Mesothelial cell of epicardium (in vitro differentiated cells): ENCODE measurements around the gene CHIC1. TPM values are rescaled to one million over a fixed set of nuclear protein-coding genes. Genes with fewer than 3 reads are reported as not detected.
"Not testable (repeated sequence)": the region's sequence is repeated elsewhere in the genome, so short reads cannot be mapped to it uniquely, and the experiment has no call there.

Experiments used
- DNase-seq, 2 experiments: peaks; one replicate each; pipeline ENCODE4 v3.0.0; 2021; ENCODE audit warnings: low spot score in 2 of 2; ENCODE audit not compliant: unreplicated experiment in 2 of 2
- H3K27ac Mint-ChIP-seq: 2 replicates; pipeline ENCODE4 v1.8.0; 2021; ENCODE audit warnings: mixed read lengths
- H3K27me3 Mint-ChIP-seq: 2 replicates; pipeline ENCODE4 v1.8.0; 2021; ENCODE audit warnings: low read depth, mixed read lengths
- H3K36me3 Mint-ChIP-seq: 2 replicates; pipeline ENCODE4 v1.8.0; 2021; ENCODE audit warnings: mixed read lengths
- H3K4me1 Mint-ChIP-seq: 2 replicates; pipeline ENCODE4 v1.8.0; 2021; ENCODE audit warnings: mixed read lengths
- H3K4me3 Mint-ChIP-seq: 2 replicates; pipeline ENCODE4 v1.8.0; 2021; ENCODE audit warnings: mild to moderate bottlenecking, moderate library complexity, mixed read lengths
- H3K9me3 Mint-ChIP-seq: 2 replicates; pipeline ENCODE4 v1.8.0; 2021; ENCODE audit warnings: mixed read lengths
- CTCF ChIP-seq: fragments of 200-600 bp; sonication (generic); IDR thresholded peaks from one replicate; pipeline ENCODE4 v1.5.0; 2021; ENCODE audit warnings: antibody characterized with exemption; ENCODE audit not compliant: unreplicated experiment
- total RNA-seq: library from RNA; stranded (reverse); gene quantifications from 3 replicates; pipeline ENCODE4 v1.2.1, GENCODE V29; 2021

CHIC1 gene
- total RNA-seq, 1 donor from 2014 or later, result 11.8 TPM

GRCh38 chrX:73561801-73562200 is 1.2 kb upstream of the CHIC1 start:
- H3K27me3 Mint-ChIP-seq, result no peaks in the 10 kb centered on the region
- DNase-seq, result no peak
- H3K36me3 Mint-ChIP-seq, result no peaks in the 10 kb centered on the region

DNA sequence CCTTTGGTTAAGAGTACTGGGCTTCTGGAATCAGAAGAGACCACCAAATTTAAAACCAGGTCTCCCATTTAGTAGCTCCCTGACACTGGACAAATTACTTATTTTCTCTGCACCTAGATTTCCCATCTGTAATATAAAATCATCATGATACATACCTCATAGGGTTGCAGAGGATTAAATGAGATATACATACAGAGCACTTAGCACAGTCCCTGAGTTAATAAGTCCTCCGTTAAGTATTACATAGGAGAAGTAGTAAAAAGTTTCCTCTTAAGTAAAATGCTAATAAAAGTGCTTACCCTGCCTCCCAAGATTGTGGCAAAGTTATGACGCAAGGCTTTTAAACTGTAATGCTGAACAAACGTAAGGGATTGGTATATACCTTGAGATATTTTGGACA is 539 bp upstream of the CHIC1 start:
- no peak for DNase-seq
- TF ChIP-seq CTCF, result no peak
- peak overlapping the region; percentile 96 for H3K4me3 Mint-ChIP-seq
- H3K36me3 Mint-ChIP-seq, result no peaks in the 10 kb centered on the region
- peak overlapping the region; percentile 92 for H3K27ac Mint-ChIP-seq
- H3K4me1 Mint-ChIP-seq, result peaks cover 9% of the 10 kb centered on the region
- H3K9me3 Mint-ChIP-seq, result peaks cover 6% of the 10 kb centered on the region
- no peaks in the 10 kb centered on the region for H3K27me3 Mint-ChIP-seq

More at GRCh38 chrX:73561801-73562200, 1.2 kb upstream of the CHIC1 start:
- peaks cover 9% of the 10 kb centered on the region for H3K4me1 Mint-ChIP-seq
- H3K4me3 Mint-ChIP-seq, result peak overlapping the region; percentile 96
- no peak for TF ChIP-seq CTCF
- H3K27ac Mint-ChIP-seq, result no peak overlapping the region
- peaks cover 10% of the 10 kb centered on the region for H3K9me3 Mint-ChIP-seq

- Mint-ChIP-seq H3K9me3 (peaks cover 6% of the 10 kb centered on the region), H3K27me3 (no peaks in the 10 kb centered on the region), H3K36me3 (no peaks in the 10 kb centered on the region), H3K27ac (peak overlapping the region; percentile 98), H3K4me3 (peak overlapping the region; percentile 96), H3K4me1 (peaks cover 9% of the 10 kb centered on the region)
- no peak for DNase-seq
- TF ChIP-seq CTCF, result no peak
Observed at GRCh38 chrX:73563738-73564068, 706 bp downstream of the CHIC1 start.

DNA sequence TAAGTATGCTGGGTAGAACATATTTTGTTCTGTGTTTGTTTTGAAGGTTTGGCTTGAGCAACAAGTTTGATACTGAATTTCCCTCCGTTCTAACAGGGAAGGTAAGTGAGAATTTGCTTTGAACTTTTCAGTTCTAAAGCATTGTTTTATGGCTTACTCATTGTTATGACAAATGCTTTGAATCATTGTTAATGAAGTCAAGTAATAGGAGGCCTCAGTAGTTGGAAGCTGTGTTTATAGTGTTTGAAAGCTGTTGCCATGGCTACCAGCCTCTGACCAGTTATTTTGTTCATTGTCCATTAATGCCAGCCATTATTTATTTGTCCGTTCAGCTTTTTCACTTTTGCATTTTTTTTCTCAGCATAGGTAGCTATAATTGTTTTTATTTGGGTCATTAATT is 14.4 kb downstream of the CHIC1 start:
- no peak for TF ChIP-seq CTCF
- Mint-ChIP-seq H3K36me3 (peaks cover 23% of the 10 kb centered on the region), H3K4me3 (no peak overlapping the region), H3K27me3 (no peaks in the 10 kb centered on the region), H3K4me1 (peaks cover 17% of the 10 kb centered on the region), H3K27ac (no peak overlapping the region), H3K9me3 (peaks cover 25% of the 10 kb centered on the region)
- no peak for DNase-seq

DNA sequence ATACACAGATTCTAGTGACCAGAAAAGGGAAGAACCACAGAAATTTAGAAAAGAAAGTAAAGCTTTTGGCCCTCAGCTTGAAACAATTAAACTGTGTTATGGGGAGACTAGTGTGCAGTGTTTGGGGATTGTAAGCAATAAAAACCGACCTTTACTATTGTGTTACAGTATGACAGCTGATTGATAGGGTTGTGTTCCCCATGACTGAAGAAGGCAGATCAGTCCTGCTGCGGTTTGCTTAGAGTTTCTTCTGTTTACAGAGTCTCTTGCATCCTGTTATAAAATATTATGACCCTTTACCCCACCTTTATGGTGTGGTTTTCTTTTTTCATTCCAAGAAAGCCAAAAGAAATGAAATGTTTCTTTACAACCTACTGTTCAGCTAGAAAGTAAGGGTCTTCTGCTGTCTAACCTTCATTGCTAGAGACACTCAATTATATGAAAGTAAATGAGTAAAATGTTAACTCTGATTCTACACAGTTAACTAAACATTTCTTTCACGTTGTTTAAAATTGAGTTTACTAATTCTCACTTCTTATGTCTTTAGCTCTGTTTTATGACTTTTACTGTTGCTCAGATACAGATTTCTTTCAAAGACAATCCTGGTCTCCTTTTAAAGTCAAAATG is 18.1 kb downstream of the CHIC1 start:
- no peak for DNase-seq
- no peak for TF ChIP-seq CTCF
- Mint-ChIP-seq H3K27ac (peak overlapping the region; percentile 66), H3K9me3 (no peaks in the 10 kb centered on the region), H3K27me3 (no peaks in the 10 kb centered on the region), H3K4me1 (peaks cover 17% of the 10 kb centered on the region), H3K36me3 (no peaks in the 10 kb centered on the region), H3K4me3 (no peak overlapping the region)

- H3K9me3 Mint-ChIP-seq, result peaks cover 33% of the 10 kb centered on the region
- peaks cover 55% of the 10 kb centered on the region for H3K36me3 Mint-ChIP-seq
- not testable (repeated sequence) for H3K27me3 Mint-ChIP-seq, H3K27ac Mint-ChIP-seq, DNase-seq, H3K4me3 Mint-ChIP-seq, H3K4me1 Mint-ChIP-seq
Observed at GRCh38 chrX:73597758-73598157, 34.8 kb downstream of the CHIC1 start.
